HepG2 (cell line): ENCODE results near the gene SH3D21. TPM values are rescaled to one million over a fixed set of nuclear protein-coding genes. Genes with fewer than 3 reads are reported as not detected.
A peak's percentile ranks its signal among the peaks of the same experiment; 100 is the strongest.

Experiments
- ASH2L ChIP-seq: fragments of 300-600, 200-600 bp; sonication (generic); IDR thresholded peaks from 2 replicates; pipeline ENCODE4 v1.7.0; 2017; ENCODE audit warnings: low read depth, mild to moderate bottlenecking, moderate library complexity, mixed read lengths, low read length; ENCODE audit not compliant: insufficient read length
- CHD4 ChIP-seq: fragments of 200-600 bp; sonication (generic); IDR thresholded peaks from 2 replicates; pipeline ENCODE4 v1.7.0; 2017; ENCODE audit warnings: mild to moderate bottlenecking, low read length, borderline replicate concordance
- GABPA ChIP-seq, 2 experiments: IDR thresholded peaks; 2 replicates each; pipeline ENCODE4 v1.6.1; 2011 to 2016; ENCODE audit warnings: low read depth in 2 of 2, low read length in 1 of 2, missing biosample characterization in 1 of 2, missing genetic modification characterization in 1 of 2
- GATA4 ChIP-seq: sonication (generic); IDR thresholded peaks from 2 replicates; pipeline ENCODE4 v1.6.1; 2016; ENCODE audit warnings: antibody characterized with exemption, low read depth, borderline replicate concordance
- IRF1 ChIP-seq: sonication (generic); formaldehyde crosslinking; IDR thresholded peaks from 2 replicates; pipeline ENCODE4 v1.4.0; 2020; ENCODE audit warnings: low read depth, mild to moderate bottlenecking, missing genetic modification reagents
- NFKB2 ChIP-seq: sonication (generic); formaldehyde crosslinking; IDR thresholded peaks from 2 replicates; pipeline ENCODE4 v1.4.0; 2020; ENCODE audit warnings: missing genetic modification reagents, borderline replicate concordance
- NR1H2 ChIP-seq: sonication (generic); formaldehyde crosslinking; IDR thresholded peaks from 2 replicates; pipeline ENCODE4 v1.8.1; 2022; ENCODE audit warnings: low read depth, missing genetic modification reagents, borderline replicate concordance
- PCBP1 ChIP-seq: fragments of 200-400 bp; formaldehyde crosslinking; IDR thresholded peaks from 2 replicates; pipeline ENCODE4 v1.6.1; 2017; ENCODE audit warnings: mild to moderate bottlenecking, low read depth, low read length, borderline replicate concordance
- RAD21 ChIP-seq: fragments of 450-650 bp; formaldehyde crosslinking; IDR thresholded peaks from 2 replicates; pipeline ENCODE4 v1.5.0; 2020; ENCODE audit warnings: mild to moderate bottlenecking
- YY1 ChIP-seq: IDR thresholded peaks from 2 replicates; pipeline ENCODE4 v1.6.1; 2011; ENCODE audit warnings: low read length, low read depth, moderate library complexity, mild to moderate bottlenecking; ENCODE audit not compliant: insufficient read depth, insufficient replicate concordance
- ZBTB3 ChIP-seq: sonication (generic); formaldehyde crosslinking; IDR thresholded peaks from 2 replicates; pipeline ENCODE4 v1.4.0; 2020; ENCODE audit warnings: low read depth, mild to moderate bottlenecking, moderate library complexity, missing genetic modification reagents, borderline replicate concordance
- ZNF503 ChIP-seq: sonication (generic); formaldehyde crosslinking; IDR thresholded peaks from 2 replicates; pipeline ENCODE4 v1.4.0; 2020; ENCODE audit warnings: missing genetic modification reagents
- ZNF615 ChIP-seq: sonication (generic); formaldehyde crosslinking; IDR thresholded peaks from 2 replicates; pipeline ENCODE4 v1.5.0; 2020; ENCODE audit warnings: mild to moderate bottlenecking, missing genetic modification reagents, borderline replicate concordance
- polyA plus RNA-seq, 8 experiments: library from polyadenylated mRNA; depleted of rRNA in 3 of 8; stranded (reverse) in 7 of 8; unstranded in 1 of 8; fragments of >200 nt; fragmentation: Illumina TruSeq in 4 of 8; extraction: Trizol in 4 of 8; gene quantifications; 2 replicates each; pipeline versions ENCODE4 v1.2.1 to v1.2.3, GENCODE V29; 2011 to 2016; ENCODE audit warnings: low read depth in 4 of 8, missing spikeins in 1 of 8, mixed read lengths in 1 of 8; ENCODE audit not compliant: insufficient read depth in 1 of 8
- total RNA-seq, 5 experiments: library from RNA; depleted of rRNA; stranded (reverse); fragments of >200 nt; fragmentation: Illumina TruSeq; extraction: Trizol; gene quantifications; 2 replicates each; pipeline ENCODE4 v1.2.3, GENCODE V29; 2016; ENCODE audit warnings: low read depth in 1 of 5
- TF ChIP-seq, protein P1 (sequence below): sonication (generic); formaldehyde crosslinking; IDR thresholded peaks from 2 replicates; pipeline ENCODE4 v1.4.0; 2020; ENCODE audit warnings: mild to moderate bottlenecking, missing genetic modification reagents, borderline replicate concordance
- TF ChIP-seq, protein P2 (sequence below): sonication (generic); formaldehyde crosslinking; IDR thresholded peaks from 2 replicates; pipeline ENCODE4 v1.5.1; 2020; ENCODE audit warnings: mild to moderate bottlenecking, missing genetic modification reagents, moderate library complexity
- TF ChIP-seq, protein P3 (sequence below): fragments of 450-650 bp; IDR thresholded peaks from 2 replicates; pipeline ENCODE4 v1.6.1; 2016

The SH3D21 gene
- total and polyA plus RNA-seq, 2 of the 13 experiments (the other 11 are each of a cell fraction or from before 2014, with no cell fraction given): 5.1 to 8.6 TPM

DNA sequence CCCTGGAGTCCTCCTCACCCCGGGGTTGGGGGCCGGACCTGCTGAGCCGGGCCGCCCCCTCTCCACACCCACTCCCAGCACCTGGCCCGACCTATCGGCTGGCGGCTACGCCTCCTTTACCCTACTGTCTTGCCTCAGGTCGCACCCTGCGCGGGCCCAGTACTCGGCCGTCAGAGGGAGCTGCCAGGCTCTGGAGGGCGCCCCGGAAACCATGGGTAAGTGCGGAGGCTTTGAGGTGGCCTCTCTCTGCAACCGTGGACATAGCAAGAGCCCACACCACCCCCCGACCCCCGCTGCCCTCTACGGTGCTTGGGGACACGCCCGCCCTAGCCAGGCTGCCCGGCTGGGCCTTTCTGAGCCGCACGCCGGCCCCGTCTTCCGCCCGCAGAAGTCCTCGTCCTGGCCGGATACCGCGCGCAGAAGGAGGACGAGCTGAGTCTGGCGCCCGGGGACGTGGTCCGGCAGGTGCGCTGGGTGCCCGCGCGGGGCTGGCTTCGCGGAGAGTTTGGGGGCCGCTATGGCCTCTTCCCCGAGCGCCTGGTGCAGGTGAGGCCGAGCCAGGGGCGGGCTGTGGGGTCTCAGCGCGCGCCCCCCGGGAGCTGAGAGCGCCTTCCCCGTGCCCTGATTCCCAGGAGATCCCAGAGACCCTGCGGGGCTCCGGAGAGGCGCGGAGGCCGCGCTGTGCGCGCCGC, at the start of gene SH3D21 (continued):
- TF ChIP-seq, protein P1, sequence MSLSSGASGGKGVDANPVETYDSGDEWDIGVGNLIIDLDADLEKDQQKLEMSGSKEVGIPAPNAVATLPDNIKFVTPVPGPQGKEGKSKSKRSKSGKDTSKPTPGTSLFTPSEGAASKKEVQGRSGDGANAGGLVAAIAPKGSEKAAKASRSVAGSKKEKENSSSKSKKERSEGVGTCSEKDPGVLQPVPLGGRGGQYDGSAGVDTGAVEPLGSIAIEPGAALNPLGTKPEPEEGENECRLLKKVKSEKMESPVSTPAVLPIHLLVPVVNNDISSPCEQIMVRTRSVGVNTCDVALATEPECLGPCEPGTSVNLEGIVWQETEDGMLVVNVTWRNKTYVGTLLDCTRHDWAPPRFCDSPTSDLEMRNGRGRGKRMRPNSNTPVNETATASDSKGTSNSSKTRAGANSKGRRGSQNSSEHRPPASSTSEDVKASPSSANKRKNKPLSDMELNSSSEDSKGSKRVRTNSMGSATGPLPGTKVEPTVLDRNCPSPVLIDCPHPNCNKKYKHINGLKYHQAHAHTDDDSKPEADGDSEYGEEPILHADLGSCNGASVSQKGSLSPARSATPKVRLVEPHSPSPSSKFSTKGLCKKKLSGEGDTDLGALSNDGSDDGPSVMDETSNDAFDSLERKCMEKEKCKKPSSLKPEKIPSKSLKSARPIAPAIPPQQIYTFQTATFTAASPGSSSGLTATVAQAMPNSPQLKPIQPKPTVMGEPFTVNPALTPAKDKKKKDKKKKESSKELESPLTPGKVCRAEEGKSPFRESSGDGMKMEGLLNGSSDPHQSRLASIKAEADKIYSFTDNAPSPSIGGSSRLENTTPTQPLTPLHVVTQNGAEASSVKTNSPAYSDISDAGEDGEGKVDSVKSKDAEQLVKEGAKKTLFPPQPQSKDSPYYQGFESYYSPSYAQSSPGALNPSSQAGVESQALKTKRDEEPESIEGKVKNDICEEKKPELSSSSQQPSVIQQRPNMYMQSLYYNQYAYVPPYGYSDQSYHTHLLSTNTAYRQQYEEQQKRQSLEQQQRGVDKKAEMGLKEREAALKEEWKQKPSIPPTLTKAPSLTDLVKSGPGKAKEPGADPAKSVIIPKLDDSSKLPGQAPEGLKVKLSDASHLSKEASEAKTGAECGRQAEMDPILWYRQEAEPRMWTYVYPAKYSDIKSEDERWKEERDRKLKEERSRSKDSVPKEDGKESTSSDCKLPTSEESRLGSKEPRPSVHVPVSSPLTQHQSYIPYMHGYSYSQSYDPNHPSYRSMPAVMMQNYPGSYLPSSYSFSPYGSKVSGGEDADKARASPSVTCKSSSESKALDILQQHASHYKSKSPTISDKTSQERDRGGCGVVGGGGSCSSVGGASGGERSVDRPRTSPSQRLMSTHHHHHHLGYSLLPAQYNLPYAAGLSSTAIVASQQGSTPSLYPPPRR: no peak
- no peak for TF ChIP-seq GABPA (IDR thresholded peaks at IDR 0.05; ENCODE audit: low read depth, low read length)
- TF ChIP-seq GABPA (CRISPR knock-in tag; IDR thresholded peaks at IDR 0.05; ENCODE audit: low read depth): no peak
- TF ChIP-seq IRF1 (CRISPR knock-in tag): no peak
- TF ChIP-seq, protein P2, sequence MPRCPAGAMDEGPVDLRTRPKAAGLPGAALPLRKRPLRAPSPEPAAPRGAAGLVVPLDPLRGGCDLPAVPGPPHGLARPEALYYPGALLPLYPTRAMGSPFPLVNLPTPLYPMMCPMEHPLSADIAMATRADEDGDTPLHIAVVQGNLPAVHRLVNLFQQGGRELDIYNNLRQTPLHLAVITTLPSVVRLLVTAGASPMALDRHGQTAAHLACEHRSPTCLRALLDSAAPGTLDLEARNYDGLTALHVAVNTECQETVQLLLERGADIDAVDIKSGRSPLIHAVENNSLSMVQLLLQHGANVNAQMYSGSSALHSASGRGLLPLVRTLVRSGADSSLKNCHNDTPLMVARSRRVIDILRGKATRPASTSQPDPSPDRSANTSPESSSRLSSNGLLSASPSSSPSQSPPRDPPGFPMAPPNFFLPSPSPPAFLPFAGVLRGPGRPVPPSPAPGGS: peak; percentile 51; the same call in 1 of the 2 replicates
- peak; percentile 62 for TF ChIP-seq ASH2L
- TF ChIP-seq ZNF503 (CRISPR knock-in tag): no peak
- TF ChIP-seq CHD4: no peak
- TF ChIP-seq RAD21: no peak; the same call in 1 of the 2 replicates
- TF ChIP-seq ZNF615: no peak
- no peak; the same call in 1 of the 2 replicates for TF ChIP-seq NFKB2 (CRISPR knock-in tag)
- no peak for TF ChIP-seq NR1H2 (CRISPR knock-in tag)
- no peak for TF ChIP-seq ZBTB3 (CRISPR knock-in tag)
- TF ChIP-seq YY1: peak; percentile 7
- no peak for TF ChIP-seq GATA4
- peak; percentile 76; the same call in 1 of the 2 replicates for TF ChIP-seq PCBP1
- TF ChIP-seq, protein P3, sequence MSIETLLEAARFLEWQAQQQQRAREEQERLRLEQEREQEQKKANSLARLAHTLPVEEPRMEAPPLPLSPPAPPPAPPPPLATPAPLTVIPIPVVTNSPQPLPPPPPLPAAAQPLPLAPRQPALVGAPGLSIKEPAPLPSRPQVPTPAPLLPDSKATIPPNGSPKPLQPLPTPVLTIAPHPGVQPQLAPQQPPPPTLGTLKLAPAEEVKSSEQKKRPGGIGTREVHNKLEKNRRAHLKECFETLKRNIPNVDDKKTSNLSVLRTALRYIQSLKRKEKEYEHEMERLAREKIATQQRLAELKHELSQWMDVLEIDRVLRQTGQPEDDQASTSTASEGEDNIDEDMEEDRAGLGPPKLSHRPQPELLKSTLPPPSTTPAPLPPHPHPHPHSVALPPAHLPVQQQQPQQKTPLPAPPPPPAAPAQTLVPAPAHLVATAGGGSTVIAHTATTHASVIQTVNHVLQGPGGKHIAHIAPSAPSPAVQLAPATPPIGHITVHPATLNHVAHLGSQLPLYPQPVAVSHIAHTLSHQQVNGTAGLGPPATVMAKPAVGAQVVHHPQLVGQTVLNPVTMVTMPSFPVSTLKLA: no peak
